OCI-LY7 (cell line): Measurements from ENCODE around the gene CCSER2. TPM values are rescaled to one million over a fixed set of nuclear protein-coding genes. Genes with fewer than 3 reads are reported as not detected.

Source experiments
- BruUV-seq: library from RNA; stranded (reverse); fragments of 400-500 nt; replicated peaks from 2 replicates; lab custom pipeline; 2021; lab: Mats Ljungman, UMichigan
- CTCF ChIA-PET: fragments of 300-600 bp; sonication (Branson Sonifier 250); formaldehyde crosslinking; loops from one replicate; lab custom pipeline; 2022; ENCODE audit warnings: antibody characterized with exemption; ENCODE audit not compliant: unreplicated experiment; lab: Charles Lee
- POLR2A ChIA-PET: fragments of 300-600 bp; sonication (Branson Sonifier 250); formaldehyde crosslinking; loops from one replicate; lab custom pipeline; 2022; ENCODE audit warnings: antibody characterized with exemption; lab: Charles Lee
- DNase-seq: peaks from one replicate; pipeline ENCODE4 v3.0.0-alpha.2; 2015; ENCODE audit warnings: low spot score
- H2AFZ ChIP-seq: fragments of 200-600 bp; sonication (generic), shearing (Covaris generic); 2 replicates; pipeline ENCODE4 v1.6.1; 2014; ENCODE audit warnings: mild to moderate bottlenecking, antibody characterized with exemption, low read length, moderate library complexity
- H3K27ac ChIP-seq: fragments of 200-600 bp; sonication (generic); 2 replicates; pipeline ENCODE4 v1.5.1; 2014; ENCODE audit warnings: mixed run types, low read depth, mild to moderate bottlenecking, moderate library complexity, low read length, inconsistent platforms; ENCODE audit not compliant: poor library complexity, severe bottlenecking
- H3K36me3 ChIP-seq: fragments of 200-600 bp; sonication (generic); 2 replicates; pipeline ENCODE4 v1.6.1; 2014; ENCODE audit warnings: mild to moderate bottlenecking, antibody characterized with exemption, low read length, moderate library complexity, mixed read lengths; ENCODE audit not compliant: insufficient read depth
- H3K4me1 ChIP-seq: fragments of 200-600 bp; sonication (generic); 2 replicates; pipeline ENCODE4 v1.5.1; 2014; ENCODE audit warnings: mild to moderate bottlenecking, low read length; ENCODE audit not compliant: insufficient read depth, poor library complexity, severe bottlenecking
- H3K4me2 ChIP-seq: fragments of 200-600 bp; sonication (generic); 2 replicates; pipeline ENCODE4 v1.6.1; 2014; ENCODE audit warnings: mild to moderate bottlenecking, low read length
- H3K4me3 ChIP-seq: fragments of 200-600 bp; sonication (generic); 2 replicates; pipeline ENCODE4 v1.5.1; 2014; ENCODE audit warnings: mild to moderate bottlenecking, low read depth, low read length; ENCODE audit not compliant: poor library complexity, severe bottlenecking
- H3K79me2 ChIP-seq: fragments of 200-600 bp; sonication (generic); 2 replicates; pipeline ENCODE4 v1.6.1; 2016; ENCODE audit warnings: low read depth, mild to moderate bottlenecking, low read length, moderate library complexity, mixed read lengths; ENCODE audit not compliant: insufficient read depth
- H3K9me2 ChIP-seq: fragments of 200-600 bp; sonication (generic); 2 replicates; pipeline ENCODE4 v1.6.1; 2016; ENCODE audit warnings: mild to moderate bottlenecking, low read length, mixed read lengths; ENCODE audit not compliant: insufficient read depth
- H3K9me3 ChIP-seq: fragments of 200-600 bp; sonication (generic); 2 replicates; pipeline ENCODE4 v1.6.1; 2014; ENCODE audit warnings: mild to moderate bottlenecking, mixed run types, low read length, mixed read lengths
- H4K20me1 ChIP-seq: fragments of 200-600 bp; sonication (generic); 2 replicates; pipeline ENCODE4 v1.6.1; 2014; ENCODE audit warnings: mild to moderate bottlenecking, antibody characterized with exemption, low read length, moderate library complexity, mixed read lengths; ENCODE audit not compliant: insufficient read depth
- CTCF ChIP-seq: fragments of 200-600 bp; sonication (generic); conservative IDR thresholded peaks from 2 replicates; pipeline ENCODE4 v1.5.1; 2014; ENCODE audit warnings: mild to moderate bottlenecking, antibody characterized with exemption, low read length, moderate library complexity, mixed read lengths
- EZH2phosphoT487 ChIP-seq: fragments of 200-600 bp; sonication (generic); IDR thresholded peaks from 2 replicates; pipeline ENCODE4 v1.6.1; 2018; ENCODE audit warnings: low read depth, borderline replicate concordance, mild to moderate bottlenecking, mixed run types, antibody characterized with exemption, low read length, moderate library complexity, mixed read lengths
- intact Hi-C: fragments of 100-400 bp; cut with micrococcal nuclease; formaldehyde crosslinking; loops from one replicate; pipeline ENCODE4 v1.10.0; 2022; ENCODE audit not compliant: unreplicated experiment
- total RNA-seq, 2 experiments: library from RNA; depleted of rRNA in 1 of 2; stranded (reverse); fragments of >200 nt in 1 of 2; shearing (Covaris generic) in 1 of 2; gene quantifications; 2 replicates each; pipeline ENCODE4 v1.2.3, GENCODE V29; 2014 to 2022

CCSER2 gene
- total RNA-seq, 2 experiments from 2014 or later: 15.9 to 30.1 TPM

- POLR2A ChIA-PET: no interaction called here
- CTCF ChIA-PET: no interaction called here
- TF ChIP-seq EZH2phosphoT487: no peak
- TF ChIP-seq CTCF: no peak
- intact Hi-C loops: no loop called here
- H3K4me1 ChIP-seq: no peaks in the 10 kb centered on the region
- BruUV-seq: no TSS peak
- no peaks in the 10 kb centered on the region for H3K36me3 ChIP-seq
- no peak overlapping the region for H2AFZ ChIP-seq
- no peaks in the 10 kb centered on the region for H4K20me1 ChIP-seq
- H3K79me2 ChIP-seq: no peaks in the 10 kb centered on the region
- H3K4me2 ChIP-seq: no peak overlapping the region
- H3K4me3 ChIP-seq: no peak overlapping the region
- no peaks in the 10 kb centered on the region for H3K9me3 ChIP-seq
- H3K27ac ChIP-seq: no peak overlapping the region
- H3K9me2 ChIP-seq: no peaks in the 10 kb centered on the region
- DNase-seq: no peak
These were observed 35.2 kb upstream of the CCSER2 start for GRCh38 chr10:84293171-84293570.

GRCh38 chr10:84293574-84294016 lies 34.8 kb upstream of the CCSER2 start:
- Histone ChIP-seq H3K9me3 (no peaks in the 10 kb centered on the region), H2AFZ (no peak overlapping the region), H3K9me2 (no peaks in the 10 kb centered on the region), H3K4me3 (no peak overlapping the region), H3K4me1 (no peaks in the 10 kb centered on the region), H3K79me2 (no peaks in the 10 kb centered on the region), H3K27ac (no peak overlapping the region), H3K4me2 (no peak overlapping the region), H3K36me3 (no peaks in the 10 kb centered on the region), H4K20me1 (no peaks in the 10 kb centered on the region)
- CTCF ChIA-PET: no interaction called here
- no peak for DNase-seq
- intact Hi-C loops: no loop called here
- TF ChIP-seq EZH2phosphoT487: no peak
- no peak for TF ChIP-seq CTCF
- no TSS peak for BruUV-seq
- POLR2A ChIA-PET: no interaction called here

GRCh38 chr10:84294766-84295447 lies 33.5 kb upstream of the CCSER2 start:
- no TSS peak for BruUV-seq
- H3K4me1 ChIP-seq: no peaks in the 10 kb centered on the region
- no peak for DNase-seq
- H3K4me2 ChIP-seq: no peak overlapping the region
- no peaks in the 10 kb centered on the region for H4K20me1 ChIP-seq
- no peak overlapping the region for H2AFZ ChIP-seq
- no peaks in the 10 kb centered on the region for H3K36me3 ChIP-seq
- TF ChIP-seq EZH2phosphoT487: no peak
- TF ChIP-seq CTCF: no peak
- intact Hi-C loops: no loop called here
- CTCF ChIA-PET: no interaction called here
- H3K9me3 ChIP-seq: no peaks in the 10 kb centered on the region
- no peak overlapping the region for H3K4me3 ChIP-seq
- POLR2A ChIA-PET: no interaction called here
- H3K79me2 ChIP-seq: no peaks in the 10 kb centered on the region
- no peak overlapping the region for H3K27ac ChIP-seq
- H3K9me2 ChIP-seq: no peaks in the 10 kb centered on the region
